GM21360 (cell line): ENCODE data around the gene TMEM247.

Experiments used
- ATAC-seq: cut with Tn5 transposase; IDR thresholded peaks from one replicate; pipeline ENCODE4 v1.9.1; 2021; ENCODE audit warnings: mild to moderate bottlenecking, moderate library complexity; ENCODE audit not compliant: unreplicated experiment

Gene TMEM247

GRCh38 chr2:46479265-46479664 lies at the start of gene TMEM247:
TSS of gene TMEM247 (plus strand) at chr2:46479565.
- ATAC-seq = no peak

DNA sequence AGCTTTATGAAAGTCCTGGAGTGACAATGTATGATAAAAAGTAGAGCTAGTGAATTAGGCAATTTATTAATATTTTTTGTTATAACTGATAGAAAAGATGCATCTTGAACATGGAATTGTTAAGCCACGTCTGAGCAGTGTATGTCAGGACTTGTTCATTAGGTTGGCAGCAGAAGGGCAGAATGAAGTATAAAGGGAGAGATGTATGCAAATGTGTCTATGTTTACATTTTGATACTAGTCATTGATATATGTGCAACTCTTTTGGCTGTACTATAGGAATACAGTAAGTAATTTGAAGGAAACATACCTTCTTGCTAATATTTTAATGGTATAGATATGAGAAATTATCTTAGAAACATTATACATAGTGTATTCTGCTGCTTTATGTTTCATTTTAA lies 49.0 kb upstream of the TMEM247 start:
- no peak for ATAC-seq

- no peak for ATAC-seq
These were observed 48.4 kb upstream of the TMEM247 start for GRCh38 chr2:46430992-46431391.

DNA sequence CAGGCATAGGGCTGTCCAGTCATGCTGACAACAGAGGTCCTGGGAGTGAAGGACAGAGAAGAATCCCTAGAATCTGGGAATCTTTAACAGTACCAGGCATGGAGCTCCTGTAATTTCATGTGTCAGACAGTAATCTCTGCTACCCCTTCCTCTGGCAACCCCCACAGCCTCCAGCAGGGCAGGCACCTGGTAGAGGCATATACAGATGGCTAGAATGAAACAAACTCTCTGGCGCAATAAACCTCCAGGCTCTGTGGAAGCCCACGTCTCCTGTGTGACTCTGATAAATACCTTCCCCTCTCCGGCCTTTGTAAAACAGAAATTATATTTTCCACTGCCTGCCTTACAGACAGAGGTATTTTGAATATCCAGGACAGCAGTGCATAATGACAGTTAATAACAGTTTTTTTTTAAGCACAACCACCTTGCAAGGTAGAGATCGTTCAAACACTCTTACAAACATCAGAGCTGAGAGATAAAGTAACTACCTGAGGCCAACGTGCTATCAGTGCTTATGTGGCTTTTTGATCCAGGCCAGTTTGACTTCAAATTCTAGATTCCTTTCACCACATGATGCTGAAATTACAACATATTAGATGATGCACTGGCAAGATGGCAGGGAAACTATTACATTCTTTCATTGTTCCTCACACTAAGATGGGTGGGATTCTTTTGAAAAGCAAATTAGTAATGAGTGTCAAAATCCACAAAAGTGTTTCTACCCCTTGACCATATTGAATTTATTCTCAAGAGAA lies 47.7 kb upstream of the TMEM247 start:
- no peak for ATAC-seq

DNA sequence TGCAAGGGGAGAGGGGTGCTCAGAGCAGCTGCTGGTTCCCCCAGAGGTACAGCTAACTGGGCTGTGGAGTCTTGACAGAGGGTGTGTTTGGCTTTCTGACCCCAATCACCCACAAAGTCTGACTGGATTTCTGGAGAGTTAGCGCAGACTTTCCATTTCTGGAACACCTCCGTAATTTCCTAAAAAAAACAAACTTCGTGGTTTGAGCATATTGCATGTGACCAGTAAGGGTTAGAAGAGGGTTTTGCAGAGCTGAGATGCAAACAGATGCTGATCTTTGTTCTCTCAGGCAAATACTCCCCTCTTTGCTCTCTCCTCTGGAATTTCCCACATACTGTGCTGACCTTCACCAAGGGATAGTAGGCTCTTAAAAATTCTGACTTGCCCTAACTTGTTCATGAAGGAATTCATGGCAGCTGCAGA lies 44.5 kb upstream of the TMEM247 start:
- no peak for ATAC-seq

DNA sequence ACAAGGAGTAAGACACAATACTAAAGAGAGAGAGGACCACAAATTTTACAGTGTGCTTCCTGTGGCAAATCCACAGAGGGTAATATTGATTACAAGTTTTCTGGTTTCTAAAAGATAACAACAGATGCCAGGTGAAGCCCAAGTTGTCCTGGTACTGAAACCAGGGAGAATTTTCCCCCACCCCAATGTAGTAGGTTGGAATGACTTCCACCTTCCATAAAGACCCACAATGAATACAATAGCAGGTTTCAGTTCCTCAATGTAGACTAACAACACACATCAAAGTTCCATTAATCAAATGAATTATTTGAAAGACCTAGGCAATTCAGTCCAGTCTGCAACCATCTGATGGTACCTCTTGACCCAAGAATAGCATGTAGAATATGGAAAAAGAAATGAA lies 44.0 kb upstream of the TMEM247 start:
- no peak for ATAC-seq

GRCh38 chr2:46435796-46436360 lies 43.5 kb upstream of the TMEM247 start:
- ATAC-seq = no peak

- ATAC-seq = no peak
These were observed 42.6 kb upstream of the TMEM247 start for GRCh38 chr2:46436800-46437199.

DNA sequence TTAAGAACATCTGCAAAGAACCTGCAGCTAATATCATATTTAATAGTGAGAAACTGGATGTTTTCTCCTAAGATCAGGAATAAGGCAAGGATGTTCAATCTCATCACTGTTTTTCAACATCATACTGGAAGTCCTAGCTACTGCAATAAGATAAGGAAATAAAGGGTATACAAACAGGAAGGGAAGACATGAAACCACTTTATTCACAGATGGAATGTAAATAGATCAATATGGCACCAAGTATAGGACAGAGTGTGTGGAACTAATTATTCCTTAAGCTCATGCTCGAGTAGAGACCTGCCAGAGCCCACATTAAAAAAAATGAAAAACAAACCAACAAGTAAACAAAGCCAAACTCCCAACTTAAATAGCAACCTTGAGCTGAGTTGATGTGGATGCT lies 41.3 kb upstream of the TMEM247 start:
- ATAC-seq = no peak

DNA sequence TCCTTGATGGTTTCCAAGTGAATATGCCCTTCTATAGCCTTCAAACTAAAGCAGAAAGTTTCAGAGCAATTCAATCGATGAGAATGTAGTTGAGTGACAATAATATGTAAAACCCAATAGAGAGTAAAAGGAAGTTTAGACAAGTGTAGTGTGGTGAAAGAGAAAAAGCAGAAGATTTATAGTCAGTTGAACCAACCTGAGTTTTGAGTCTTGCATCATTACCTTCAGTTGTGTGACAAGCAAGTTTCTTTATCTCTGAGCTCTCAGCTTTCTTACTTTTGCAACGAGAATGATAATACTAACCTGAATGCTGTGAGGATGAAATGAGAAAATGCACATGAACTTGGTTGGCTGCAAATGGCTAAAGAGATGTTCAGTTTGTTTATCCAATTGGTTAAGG lies 40.6 kb upstream of the TMEM247 start:
- ATAC-seq = no peak

GRCh38 chr2:46439582-46439981 lies 39.8 kb upstream of the TMEM247 start:
- ATAC-seq = no peak

GRCh38 chr2:46441838-46442712 lies 37.3 kb upstream of the TMEM247 start:
- ATAC-seq = no peak

DNA sequence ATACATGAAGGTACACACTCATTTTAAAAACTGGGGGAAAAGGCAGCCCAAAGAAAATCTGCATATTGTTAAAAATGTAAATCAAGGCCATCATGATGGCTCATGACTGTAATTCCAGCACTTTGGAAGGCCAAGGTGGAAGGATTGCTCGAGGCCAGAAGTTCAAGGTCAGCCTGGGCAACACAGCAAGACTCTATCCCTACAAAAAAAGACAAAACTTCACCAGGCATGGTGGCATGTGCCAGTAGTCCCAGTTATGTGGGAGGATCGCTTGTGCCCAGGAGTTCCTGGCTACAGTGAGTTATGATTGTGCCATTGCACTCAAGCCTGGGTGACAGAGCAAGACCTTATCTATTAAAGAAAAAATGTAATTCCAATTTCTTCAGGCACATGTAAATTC lies 34.6 kb upstream of the TMEM247 start:
- ATAC-seq = no peak

- ATAC-seq = no peak
These were observed 33.8 kb upstream of the TMEM247 start for GRCh38 chr2:46445556-46445955.

DNA sequence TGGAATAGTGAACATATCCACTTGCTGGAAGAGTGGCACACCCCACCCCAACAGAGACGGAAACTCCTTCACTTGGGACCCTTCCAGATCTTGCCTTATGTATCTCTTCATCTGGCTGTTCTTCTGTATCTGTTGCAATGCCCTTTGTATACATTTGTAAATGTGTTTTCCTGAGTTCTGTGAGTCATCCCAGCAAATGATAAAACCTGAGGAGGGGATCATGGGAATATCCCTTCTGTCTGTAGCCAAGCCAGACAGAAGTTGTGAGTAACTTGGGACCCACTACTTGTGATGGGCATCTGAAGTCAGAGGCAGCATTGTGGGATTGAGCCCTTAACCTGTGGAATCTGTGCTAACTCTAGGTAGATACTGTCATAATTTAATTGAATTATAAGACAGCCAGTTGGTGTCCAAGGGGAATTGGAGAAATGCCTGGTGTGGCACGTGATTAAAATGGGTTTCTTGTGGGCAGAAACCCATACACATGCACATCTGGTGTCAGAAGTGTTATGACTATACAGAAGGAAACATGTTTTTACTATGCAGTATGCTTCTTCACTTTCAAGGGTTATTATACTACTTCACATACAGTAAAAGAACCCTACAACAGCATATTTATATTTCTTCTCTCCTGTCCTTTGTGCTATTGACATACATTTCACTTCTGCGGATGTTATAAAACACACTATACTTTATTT lies 32.3 kb upstream of the TMEM247 start:
- no peak for ATAC-seq

- ATAC-seq = no peak
These were observed 31.7 kb upstream of the TMEM247 start for GRCh38 chr2:46447649-46448048.

DNA sequence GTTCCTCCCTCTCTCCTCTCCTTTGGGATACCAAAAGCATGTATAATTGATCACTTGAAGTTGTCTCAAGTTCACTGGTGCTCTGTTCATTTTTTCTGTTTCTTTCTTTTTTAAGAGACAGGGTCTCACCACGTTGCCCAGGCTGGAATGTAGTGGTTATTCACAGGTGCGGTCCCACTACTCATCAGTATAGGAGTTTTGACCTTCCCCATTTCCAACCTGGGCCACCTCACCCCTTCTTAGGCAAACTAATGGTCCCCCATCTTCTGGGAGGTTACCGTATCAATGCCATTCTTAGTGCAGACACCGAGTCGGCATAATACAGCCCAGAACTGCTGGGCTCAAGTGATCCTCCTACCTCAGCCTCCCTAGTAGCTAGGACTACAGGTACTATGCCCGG lies 31.3 kb upstream of the TMEM247 start:
- ATAC-seq = no peak

GRCh38 chr2:46448641-46449040 lies 30.7 kb upstream of the TMEM247 start:
- no peak for ATAC-seq

GRCh38 chr2:46449700-46450099 lies 29.7 kb upstream of the TMEM247 start:
- no peak for ATAC-seq

- ATAC-seq = no peak
These were observed 28.1 kb upstream of the TMEM247 start for GRCh38 chr2:46451131-46451711.

- ATAC-seq = no peak
These were observed 22.6 kb upstream of the TMEM247 start for GRCh38 chr2:46456789-46457188.
